ENCODE data around the gene MAGOHB. TPM values are rescaled to one million over a fixed set of nuclear protein-coding genes. Genes with fewer than 3 reads are reported as not detected.
A peak's percentile ranks its signal among the peaks of the same experiment; 100 is the strongest.

Gene MAGOHB
- total and polyA plus RNA-seq, 2 of the 13 experiments (the other 11 are each of a cell fraction or from before 2014, with no cell fraction given): 7.0 to 49.8 TPM

DNA sequence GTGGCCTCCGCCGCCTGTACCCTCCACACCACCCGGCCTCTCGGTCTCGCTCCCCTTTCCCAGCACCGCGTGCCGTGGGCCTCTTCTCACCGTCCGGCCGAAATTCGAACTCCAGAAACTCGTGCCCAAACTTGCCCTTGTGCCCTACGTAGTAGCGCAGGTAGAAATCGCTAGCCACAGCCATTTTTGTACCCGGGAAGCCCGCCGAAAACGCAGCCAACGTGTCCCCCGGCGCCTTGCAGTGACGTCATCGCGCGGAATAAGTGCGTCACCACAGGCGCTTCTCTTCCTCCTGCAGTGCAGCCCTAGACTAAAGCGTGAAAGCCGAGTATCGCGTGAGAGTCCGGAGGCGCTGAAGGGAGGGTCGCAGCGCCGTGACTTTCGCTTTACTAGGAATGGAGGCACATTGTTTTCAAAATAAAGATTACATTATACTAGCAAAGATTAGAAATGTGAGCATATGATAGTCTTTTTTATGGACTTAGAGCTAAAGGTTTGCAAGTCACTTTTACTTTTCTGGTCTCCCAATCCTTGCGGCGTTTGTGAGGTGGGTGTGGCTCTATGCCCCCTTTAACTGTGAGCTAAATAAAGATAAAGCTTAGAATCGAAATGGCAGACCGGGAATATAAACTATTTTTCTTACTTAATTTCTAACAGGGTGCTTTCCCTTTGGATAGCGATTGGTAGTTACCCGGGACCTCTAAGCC, at the start of gene MAGOHB (continued):
- TF ChIP-seq MYPOP (CRISPR knock-in tag; IDR thresholded peaks at IDR 0.05) (peak; percentile 85), ZBTB14 (CRISPR knock-in tag; IDR thresholded peaks at IDR 0.05) (no peak), KDM6A (CRISPR knock-in tag; IDR thresholded peaks at IDR 0.05; ENCODE audit: low read depth) (no peak), ZNF143 (CRISPR knock-in tag; IDR thresholded peaks at IDR 0.05) (peak; percentile 36; the same call in 1 of the 2 replicates), CREM (IDR thresholded peaks at IDR 0.05) (peak; percentile 100), CREM (CRISPR knock-in tag; IDR thresholded peaks at IDR 0.05) (peak; percentile 98), AGO2 (optimal IDR thresholded peaks at IDR 0.05; ENCODE audit: low read depth, low read length) (no peak), ZKSCAN1 (IDR thresholded peaks at IDR 0.05; ENCODE audit: low read length) (no peak), ZNF207 (IDR thresholded peaks at IDR 0.05; ENCODE audit: borderline replicate concordance) (no peak), GRHL1 (CRISPR knock-in tag; conservative IDR thresholded peaks at IDR 0.05) (no peak), SIN3A (IDR thresholded peaks at IDR 0.05; ENCODE audit: borderline replicate concordance, low read depth, low read length) (peak; percentile 93), TEAD2 (CRISPR knock-in tag; IDR thresholded peaks at IDR 0.05) (no peak), ZFP82 (CRISPR knock-in tag; IDR thresholded peaks at IDR 0.05; ENCODE audit: borderline replicate concordance) (no peak), SAP130 (CRISPR knock-in tag; IDR thresholded peaks at IDR 0.05; ENCODE audit: low read depth) (peak; percentile 98), DPF2 (CRISPR knock-in tag; IDR thresholded peaks at IDR 0.05; ENCODE audit: borderline replicate concordance, low read depth) (no peak), KLF11 (CRISPR knock-in tag; IDR thresholded peaks at IDR 0.05) (no peak; the same call in none of the 2 replicates), SP4 (CRISPR knock-in tag; IDR thresholded peaks at IDR 0.05) (no peak), ZNF609 (CRISPR knock-in tag; IDR thresholded peaks at IDR 0.05; ENCODE audit: borderline replicate concordance) (peak; percentile 47; the same call in 1 of the 2 replicates), JUNB (CRISPR knock-in tag; IDR thresholded peaks at IDR 0.05; ENCODE audit: borderline replicate concordance) (no peak), ZMAT3 (CRISPR knock-in tag; conservative IDR thresholded peaks at IDR 0.05) (peak; percentile 92)
- TF ChIP-seq, protein P1, sequence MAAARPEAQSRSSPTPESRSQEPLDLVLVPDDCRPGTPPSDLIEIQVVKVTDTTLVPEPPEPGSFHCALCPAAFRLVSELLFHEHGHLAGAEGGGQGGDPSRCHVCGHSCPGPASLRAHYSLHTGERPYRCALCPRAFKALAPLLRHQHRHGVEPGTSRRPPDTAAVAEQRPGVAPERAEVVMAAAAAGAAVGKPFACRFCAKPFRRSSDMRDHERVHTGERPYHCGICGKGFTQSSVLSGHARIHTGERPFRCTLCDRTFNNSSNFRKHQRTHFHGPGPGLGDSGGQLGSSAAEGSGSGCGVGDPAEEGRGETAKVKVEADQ (CRISPR knock-in tag; IDR thresholded peaks at IDR 0.05; ENCODE audit: borderline replicate concordance): peak; percentile 43; the same call in 1 of the 2 replicates

Data from HepG2 (cell line).